HL-60/S4 treated with retinoic acid at 250 ng/mL for 4 days and 3 days (cell line): ENCODE results near the gene TNNT3.

Source experiments
- in situ Hi-C: fragments of 300-500 bp; cut with MboI; formaldehyde crosslinking; loops from 2 replicates; pipeline ENCODE4 v1.7.0; 2022; ENCODE audit warnings: low sequenced_read_pairs

TNNT3 gene

DNA sequence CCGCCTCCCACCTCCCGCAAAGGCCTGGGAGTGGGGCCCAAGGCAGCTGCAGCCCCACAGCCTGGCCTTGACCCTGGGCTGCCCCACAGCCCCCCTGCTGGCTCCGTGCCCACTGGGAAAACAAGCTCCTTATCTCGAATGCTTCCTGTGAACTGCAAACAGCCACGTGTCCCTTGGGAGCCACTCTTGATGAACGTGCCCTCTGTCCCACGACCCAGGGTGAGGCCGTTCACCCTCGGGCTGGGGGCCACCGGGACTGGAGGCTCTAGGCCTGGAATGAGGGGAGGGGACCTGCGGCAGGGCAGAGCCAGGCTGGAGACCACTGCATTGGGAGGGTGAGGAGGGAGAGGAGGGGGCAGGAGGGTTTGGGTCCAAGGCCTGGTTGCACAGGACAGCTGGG lies 68.7 kb downstream of the TNNT3 start:
- in situ Hi-C loops = no loop called here
